ENCODE measurements around the gene AUTS2. TPM values are rescaled to one million over a fixed set of nuclear protein-coding genes. Genes with fewer than 3 reads are reported as not detected.

The AUTS2 gene
- total RNA-seq, 6 donors from 2014 or later = 38.9 to 151 (median 55.8) TPM

DNA sequence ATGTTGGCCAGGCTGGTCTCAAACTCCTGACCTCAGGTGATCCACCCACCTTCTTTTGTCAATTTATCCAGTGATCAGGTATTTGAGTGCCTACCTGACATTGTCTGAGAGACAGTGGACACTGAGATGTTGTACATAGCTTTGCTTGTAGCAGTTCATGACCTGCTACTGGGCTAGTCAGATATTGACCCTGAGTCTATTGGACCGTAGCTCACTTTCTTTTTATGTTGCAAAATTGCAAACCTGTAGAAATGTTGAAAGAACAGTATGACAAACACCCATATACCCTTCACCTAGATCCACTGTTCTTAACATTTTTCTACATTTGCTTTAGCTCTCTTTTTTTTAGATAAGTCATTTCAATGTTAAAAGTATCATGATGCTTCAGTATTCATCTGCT, 1123.2 kb downstream of the AUTS2 start:
- Histone ChIP-seq H3K27me3 (no peaks in the 10 kb centered on the region), H3K9me3 (no peaks in the 10 kb centered on the region), H3K36me3 (no peaks in the 10 kb centered on the region), H3K4me1 (peaks cover 0 to 45% (median 13%) of the 10 kb centered on the region in 4 donors), H3K4me3 (no peak overlapping the region), H3K27ac (no peak overlapping the region)
- DNase-seq (no peak), ATAC-seq (ENCODE audit: low FRiP score in 2 of 2) (no peak)
- TF ChIP-seq POLR2A (IDR thresholded peaks at IDR 0.05) (no peak), EP300 (IDR thresholded peaks at IDR 0.05) (no peak)
- TF ChIP-seq, protein P1, sequence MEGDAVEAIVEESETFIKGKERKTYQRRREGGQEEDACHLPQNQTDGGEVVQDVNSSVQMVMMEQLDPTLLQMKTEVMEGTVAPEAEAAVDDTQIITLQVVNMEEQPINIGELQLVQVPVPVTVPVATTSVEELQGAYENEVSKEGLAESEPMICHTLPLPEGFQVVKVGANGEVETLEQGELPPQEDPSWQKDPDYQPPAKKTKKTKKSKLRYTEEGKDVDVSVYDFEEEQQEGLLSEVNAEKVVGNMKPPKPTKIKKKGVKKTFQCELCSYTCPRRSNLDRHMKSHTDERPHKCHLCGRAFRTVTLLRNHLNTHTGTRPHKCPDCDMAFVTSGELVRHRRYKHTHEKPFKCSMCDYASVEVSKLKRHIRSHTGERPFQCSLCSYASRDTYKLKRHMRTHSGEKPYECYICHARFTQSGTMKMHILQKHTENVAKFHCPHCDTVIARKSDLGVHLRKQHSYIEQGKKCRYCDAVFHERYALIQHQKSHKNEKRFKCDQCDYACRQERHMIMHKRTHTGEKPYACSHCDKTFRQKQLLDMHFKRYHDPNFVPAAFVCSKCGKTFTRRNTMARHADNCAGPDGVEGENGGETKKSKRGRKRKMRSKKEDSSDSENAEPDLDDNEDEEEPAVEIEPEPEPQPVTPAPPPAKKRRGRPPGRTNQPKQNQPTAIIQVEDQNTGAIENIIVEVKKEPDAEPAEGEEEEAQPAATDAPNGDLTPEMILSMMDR (IDR thresholded peaks at IDR 0.05) = no peak
- 87% methylated on average over 1 of the region's 1 CpG for WGBS, 2 donors

DNA sequence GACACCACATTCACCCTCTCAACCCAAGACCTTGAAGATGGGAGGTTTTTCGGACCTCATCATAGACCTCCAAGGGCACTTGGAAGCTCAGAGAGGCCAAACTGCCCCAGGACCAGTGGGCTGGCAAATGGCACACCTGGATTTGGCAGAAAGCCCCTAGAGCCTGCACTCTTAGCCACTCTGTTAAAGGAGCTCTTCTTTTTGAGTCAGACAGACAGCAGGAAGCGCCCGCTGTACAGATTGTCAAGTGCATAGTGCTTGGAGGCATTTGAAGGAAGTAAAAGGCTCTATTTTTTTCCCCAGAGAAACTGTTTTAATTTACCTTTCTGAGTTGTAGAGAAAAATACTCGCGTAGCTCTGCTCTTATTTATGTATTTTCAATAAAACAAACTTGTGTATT, 1125.1 kb downstream of the AUTS2 start:
- Histone ChIP-seq H3K36me3 (no peaks in the 10 kb centered on the region), H3K9me3 (no peaks in the 10 kb centered on the region), H3K27me3 (no peaks in the 10 kb centered on the region), H3K27ac (no peak overlapping the region), H3K4me3 (no peak overlapping the region), H3K4me1 (peaks cover 0 to 38% (median 9%) of the 10 kb centered on the region in 4 donors)
- 74 to 79% methylated on average over 5 of the region's 5 CpGs for WGBS, 2 donors
- TF ChIP-seq, protein P1 (IDR thresholded peaks at IDR 0.05) = no peak
- TF ChIP-seq POLR2A (IDR thresholded peaks at IDR 0.05) = no peak
- TF ChIP-seq EP300 (IDR thresholded peaks at IDR 0.05) = no peak
- TF ChIP-seq POLR2AphosphoS5 (IDR thresholded peaks at IDR 0.05) = no peak
- ATAC-seq (ENCODE audit: low FRiP score in 2 of 2) (no peak), DNase-seq (no peak)

DNA sequence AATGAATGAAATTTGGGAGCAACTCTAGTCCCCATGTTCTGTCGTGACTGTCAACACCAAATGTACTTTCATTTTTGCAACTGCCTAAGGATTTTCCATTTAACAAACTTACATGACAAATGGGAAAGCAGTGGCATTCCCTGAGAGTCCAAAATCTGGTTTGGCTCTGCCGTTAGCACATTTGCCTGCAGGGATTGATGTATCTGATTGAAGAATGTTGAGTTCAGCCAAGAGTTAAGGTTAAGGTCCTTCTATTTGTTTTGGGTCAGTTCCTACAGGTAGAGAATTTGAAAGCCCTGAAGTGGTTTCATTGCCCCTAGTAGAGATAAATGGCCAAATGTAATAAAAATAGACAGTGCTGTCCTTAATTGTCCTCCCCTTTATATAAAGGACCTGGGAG, 1127.2 kb downstream of the AUTS2 start:
- Histone ChIP-seq H3K36me3 (no peaks in the 10 kb centered on the region), H3K9me3 (no peaks in the 10 kb centered on the region), H3K4me1 (peaks cover 0 to 26% (median 9%) of the 10 kb centered on the region in 4 donors), H3K4me3 (no peak overlapping the region), H3K27ac (no peak overlapping the region), H3K27me3 (no peaks in the 10 kb centered on the region)
- TF ChIP-seq, protein P1 (IDR thresholded peaks at IDR 0.05) = no peak
- no peak for TF ChIP-seq EP300 (IDR thresholded peaks at IDR 0.05)
- no peak for TF ChIP-seq POLR2A (IDR thresholded peaks at IDR 0.05)
- no peak for TF ChIP-seq POLR2AphosphoS5 (IDR thresholded peaks at IDR 0.05)
- ATAC-seq (ENCODE audit: low FRiP score in 2 of 2) (no peak), DNase-seq (no peak)
- 59 to 63% methylated on average over 2 of the region's 2 CpGs for WGBS, 2 donors

DNA sequence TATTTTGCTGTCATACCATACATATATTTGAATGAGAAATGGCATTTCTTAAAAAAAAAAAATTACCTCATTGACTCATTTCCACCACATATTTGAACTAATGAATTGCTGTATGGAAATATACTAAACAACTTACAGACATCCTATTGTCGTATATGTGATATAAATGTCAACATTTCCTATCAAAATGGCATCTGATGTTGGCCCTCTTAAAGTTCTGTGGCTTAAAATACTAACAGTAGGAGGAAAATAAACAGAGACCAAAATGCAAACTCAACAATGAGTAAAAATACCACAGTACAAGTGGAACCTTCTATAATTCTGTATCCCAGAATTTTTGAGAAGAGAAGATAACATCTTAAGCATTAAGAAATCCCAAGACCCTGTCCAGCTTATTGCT, 1128.0 kb downstream of the AUTS2 start:
- TF ChIP-seq POLR2AphosphoS5 (IDR thresholded peaks at IDR 0.05) (no peak), POLR2A (IDR thresholded peaks at IDR 0.05) (no peak), EP300 (IDR thresholded peaks at IDR 0.05) (no peak)
- TF ChIP-seq, protein P1 (IDR thresholded peaks at IDR 0.05) = no peak
- 66 to 73% methylated on average over 1 of the region's 1 CpG for WGBS, 2 donors
- peaks cover 0 to 24% (median 9%) of the 10 kb centered on the region in 4 donors for H3K4me1 ChIP-seq
- no peaks in the 10 kb centered on the region for H3K36me3 ChIP-seq
- H3K4me3 ChIP-seq = no peak overlapping the region
- H3K9me3 ChIP-seq = no peaks in the 10 kb centered on the region
- H3K27me3 ChIP-seq = no peaks in the 10 kb centered on the region
- no peak overlapping the region for H3K27ac ChIP-seq
- DNase-seq = no peak
- ATAC-seq (ENCODE audit: low FRiP score in 2 of 2) = no peak

DNA sequence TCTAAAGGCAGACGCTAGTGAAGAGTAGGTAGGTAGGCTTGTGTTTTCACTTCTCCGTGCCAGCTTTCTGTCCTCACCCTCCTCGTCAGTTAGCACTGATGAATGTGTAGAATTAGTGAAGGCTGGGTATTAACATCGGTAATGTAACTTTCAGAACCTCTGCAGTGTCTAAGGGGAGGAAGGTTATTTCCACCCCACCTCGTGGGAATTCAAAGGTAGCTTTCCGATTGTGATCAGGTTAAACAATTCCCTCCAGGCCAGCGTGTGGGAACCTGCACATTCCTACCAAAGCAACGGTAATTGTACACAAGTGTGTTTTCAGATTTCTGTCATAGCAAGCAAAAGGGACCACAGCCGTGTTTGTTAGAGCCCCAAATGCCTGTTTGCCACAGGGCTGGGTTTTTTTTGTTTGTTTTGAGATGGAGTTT, 1128.7 kb downstream of the AUTS2 start:
- ATAC-seq (ENCODE audit: low FRiP score in 2 of 2) (no peak), DNase-seq (no peak)
- TF ChIP-seq POLR2AphosphoS5 (IDR thresholded peaks at IDR 0.05) (no peak), EP300 (IDR thresholded peaks at IDR 0.05) (no peak), POLR2A (IDR thresholded peaks at IDR 0.05) (no peak)
- TF ChIP-seq, protein P1 (IDR thresholded peaks at IDR 0.05) = no peak
- WGBS, 2 donors = 83 to 85% methylated on average over 9 of the region's 9 CpGs
- no peaks in the 10 kb centered on the region for H3K27me3 ChIP-seq
- no peak overlapping the region for H3K4me3 ChIP-seq
- H3K9me3 ChIP-seq = no peaks in the 10 kb centered on the region
- no peak overlapping the region for H3K27ac ChIP-seq
- peaks cover 0 to 24% (median 9%) of the 10 kb centered on the region in 4 donors for H3K4me1 ChIP-seq
- no peaks in the 10 kb centered on the region for H3K36me3 ChIP-seq
